Upper lobe of right lung (tissue), 1 donor: ENCODE results near the gene APPBP2. TPM values are rescaled to one million over a fixed set of nuclear protein-coding genes. Genes with fewer than 3 reads are reported as not detected.

Experiments used
- ATAC-seq: fragments of 200-7000 bp; cut with Tn5 transposase; one replicate; pipeline ENCODE4 v1.9.1; 2020; ENCODE audit warnings: mild to moderate bottlenecking, moderate library complexity
- DNase-seq: peaks from one replicate; pipeline ENCODE4 v3.0.0-alpha.2; 2020
- H3K27ac ChIP-seq: fragments of 200-600 bp; one replicate; pipeline ENCODE4 v1.8.0; 2022
- H3K27me3 ChIP-seq: fragments of 200-600 bp; one replicate; pipeline ENCODE4 v1.8.0; 2022; ENCODE audit warnings: mild to moderate bottlenecking
- H3K36me3 ChIP-seq: fragments of 200-600 bp; one replicate; pipeline ENCODE4 v1.8.0; 2022
- H3K4me1 ChIP-seq: fragments of 200-600 bp; one replicate; pipeline ENCODE4 v1.8.0; 2022
- H3K4me3 ChIP-seq: fragments of 200-600 bp; one replicate; pipeline ENCODE4 v1.8.0; 2022; ENCODE audit warnings: mild to moderate bottlenecking
- H3K9me3 ChIP-seq: fragments of 200-600 bp; one replicate; pipeline ENCODE4 v1.8.0; 2022
- intact Hi-C: fragments of 100-400 bp; cut with DNase I; formaldehyde crosslinking; loops from one replicate; pipeline ENCODE4 v1.11.0; 2022
- total RNA-seq: library from RNA; stranded (reverse); fragmentation: NEBNext Ultra II Directional; extraction: Animal tissue kit (Norgen Biotek cat#: 25700); gene quantifications from one replicate; pipeline ENCODE4 v1.2.1, GENCODE V29; 2021
- TF ChIP-seq, protein P1 (sequence below): fragments of 200-600 bp; IDR thresholded peaks from one replicate; pipeline ENCODE4 v1.8.0; 2022; ENCODE audit warnings: antibody characterized with exemption
- donor health status: DM: no; HTN: yes; CAD: no; lungs with severe emphysema.

Gene APPBP2
- total RNA-seq, 1 donor from 2014 or later, result 43.6 TPM

DNA sequence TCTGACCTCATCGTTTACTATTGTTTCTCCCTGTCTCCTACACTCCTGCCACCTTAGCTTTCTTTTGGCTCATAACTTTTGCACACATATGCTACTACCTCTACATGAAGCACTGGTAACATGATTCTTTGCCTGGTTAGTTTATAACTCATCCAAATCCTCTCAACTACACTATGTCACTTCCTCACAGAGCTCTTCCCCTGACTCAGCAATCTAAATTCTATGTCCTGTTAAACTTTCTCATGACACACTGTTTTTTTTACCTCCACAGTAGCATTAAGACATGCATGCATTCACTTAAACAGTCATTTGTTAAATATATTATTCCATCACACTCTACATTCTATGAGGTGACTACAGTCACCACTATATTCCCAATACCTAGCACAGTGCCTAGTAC is 19.7 kb downstream of the APPBP2 start:
- Histone ChIP-seq H3K27ac (no peak overlapping the region), H3K4me3 (no peak overlapping the region), H3K27me3 (no peaks in the 10 kb centered on the region), H3K36me3 (peaks cover 21% of the 10 kb centered on the region), H3K9me3 (no peaks in the 10 kb centered on the region), H3K4me1 (peaks cover 21% of the 10 kb centered on the region)
- ATAC-seq, result no peak
- no peak for DNase-seq
- intact Hi-C loops, result no loop called here
- TF ChIP-seq, protein P1, sequence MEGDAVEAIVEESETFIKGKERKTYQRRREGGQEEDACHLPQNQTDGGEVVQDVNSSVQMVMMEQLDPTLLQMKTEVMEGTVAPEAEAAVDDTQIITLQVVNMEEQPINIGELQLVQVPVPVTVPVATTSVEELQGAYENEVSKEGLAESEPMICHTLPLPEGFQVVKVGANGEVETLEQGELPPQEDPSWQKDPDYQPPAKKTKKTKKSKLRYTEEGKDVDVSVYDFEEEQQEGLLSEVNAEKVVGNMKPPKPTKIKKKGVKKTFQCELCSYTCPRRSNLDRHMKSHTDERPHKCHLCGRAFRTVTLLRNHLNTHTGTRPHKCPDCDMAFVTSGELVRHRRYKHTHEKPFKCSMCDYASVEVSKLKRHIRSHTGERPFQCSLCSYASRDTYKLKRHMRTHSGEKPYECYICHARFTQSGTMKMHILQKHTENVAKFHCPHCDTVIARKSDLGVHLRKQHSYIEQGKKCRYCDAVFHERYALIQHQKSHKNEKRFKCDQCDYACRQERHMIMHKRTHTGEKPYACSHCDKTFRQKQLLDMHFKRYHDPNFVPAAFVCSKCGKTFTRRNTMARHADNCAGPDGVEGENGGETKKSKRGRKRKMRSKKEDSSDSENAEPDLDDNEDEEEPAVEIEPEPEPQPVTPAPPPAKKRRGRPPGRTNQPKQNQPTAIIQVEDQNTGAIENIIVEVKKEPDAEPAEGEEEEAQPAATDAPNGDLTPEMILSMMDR, result no peak

DNA sequence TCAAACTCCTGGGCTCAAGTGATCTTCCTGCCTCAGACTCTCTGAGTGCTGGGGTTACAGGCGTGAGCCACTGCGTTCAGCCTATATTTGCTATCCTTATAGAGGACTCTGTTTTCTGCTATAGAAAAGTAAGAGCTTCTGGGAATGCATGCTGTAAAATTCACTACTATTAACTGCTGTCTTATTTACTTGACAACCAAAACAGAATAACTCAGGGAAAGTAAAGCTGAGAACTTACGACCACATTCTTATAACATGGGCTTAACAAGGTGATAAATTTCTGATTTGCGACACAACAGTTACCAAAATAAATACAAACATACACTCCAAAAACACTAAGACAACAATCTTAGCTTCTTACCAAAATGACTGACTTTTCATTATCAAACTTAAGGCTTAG is 23.9 kb downstream of the APPBP2 start:
- ATAC-seq (no peak), DNase-seq (no peak)
- Histone ChIP-seq H3K4me1 (peaks cover 7% of the 10 kb centered on the region), H3K36me3 (peaks cover 32% of the 10 kb centered on the region), H3K9me3 (no peaks in the 10 kb centered on the region), H3K27me3 (no peaks in the 10 kb centered on the region), H3K4me3 (no peak overlapping the region), H3K27ac (no peak overlapping the region)
- TF ChIP-seq, protein P1, result no peak
- intact Hi-C loops, result no loop called here

DNA sequence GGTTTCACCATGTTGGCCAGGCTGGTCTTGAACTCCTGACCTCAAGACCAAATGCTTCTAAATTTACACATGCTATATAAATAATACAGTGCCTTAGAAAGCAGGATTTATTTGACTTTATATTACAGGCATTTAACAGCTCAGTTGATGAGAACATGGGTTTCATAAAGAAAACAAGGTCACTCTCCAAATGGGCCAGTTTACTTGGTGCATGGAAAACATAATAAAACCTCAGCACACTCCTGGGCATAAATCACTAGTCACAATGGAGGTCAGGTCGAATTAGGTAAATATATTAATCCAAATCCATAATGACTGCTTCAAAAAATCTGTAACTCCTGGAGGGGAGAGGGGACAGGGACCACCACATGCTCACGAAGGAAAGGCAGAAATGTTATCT is 24.5 kb downstream of the APPBP2 start:
- intact Hi-C loops, result no loop called here

DNA sequence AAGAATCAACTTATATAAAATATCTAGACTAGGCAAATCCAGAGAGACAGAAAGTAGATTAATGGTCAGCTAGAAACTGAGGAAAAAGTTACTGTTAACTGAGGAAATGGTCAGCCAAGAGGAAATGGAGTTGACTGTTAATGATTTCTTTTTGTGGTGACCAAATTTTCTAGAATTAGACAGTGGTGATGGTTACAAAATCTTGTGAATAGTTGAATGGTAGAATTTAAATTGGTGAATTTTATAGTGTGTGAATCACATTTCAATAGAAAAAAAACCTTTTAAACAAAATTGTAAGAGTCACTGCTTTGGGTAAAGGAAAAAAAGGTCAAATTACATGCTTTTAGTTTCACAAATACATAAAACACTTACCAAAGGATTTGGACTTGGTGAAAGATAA is 30.0 kb downstream of the APPBP2 start:
- Histone ChIP-seq H3K9me3 (no peaks in the 10 kb centered on the region), H3K27ac (no peak overlapping the region), H3K4me3 (no peak overlapping the region), H3K4me1 (no peaks in the 10 kb centered on the region), H3K27me3 (no peaks in the 10 kb centered on the region), H3K36me3 (peaks cover 70% of the 10 kb centered on the region)
- TF ChIP-seq, protein P1, result no peak
- intact Hi-C loops, result no loop called here
- ATAC-seq (no peak), DNase-seq (no peak)

More for the DNA sequence above, 24.5 kb downstream of the APPBP2 start:
- no peak overlapping the region for H3K27ac ChIP-seq
- DNase-seq (no peak), ATAC-seq (no peak)
- H3K4me3 ChIP-seq, result no peak overlapping the region
- TF ChIP-seq, protein P1, result no peak
- H3K27me3 ChIP-seq, result no peaks in the 10 kb centered on the region
- H3K4me1 ChIP-seq, result peaks cover 2% of the 10 kb centered on the region
- H3K36me3 ChIP-seq, result peaks cover 37% of the 10 kb centered on the region
- H3K9me3 ChIP-seq, result no peaks in the 10 kb centered on the region

DNA sequence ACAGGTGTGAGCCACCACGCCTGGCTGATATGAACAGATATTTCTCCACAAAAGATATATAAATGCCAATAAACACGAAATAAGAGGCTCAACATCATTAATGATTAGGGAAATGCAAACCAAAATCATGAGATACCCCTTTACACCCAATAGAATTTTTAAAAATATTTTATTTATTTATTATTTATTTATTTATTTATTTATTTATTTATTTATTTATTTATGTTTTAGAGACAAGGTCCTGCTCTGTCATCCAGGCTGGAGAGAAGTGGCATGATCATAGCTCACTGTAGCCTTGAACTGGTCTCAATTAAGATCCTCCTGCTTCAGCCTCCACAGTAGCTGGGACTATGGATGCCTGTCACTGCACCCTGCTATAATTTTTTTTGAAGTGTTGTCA is 30.8 kb downstream of the APPBP2 start:
- no peaks in the 10 kb centered on the region for H3K27me3 ChIP-seq
- DNase-seq (no peak), ATAC-seq (no peak)
- intact Hi-C loops, result no loop called here
- no peaks in the 10 kb centered on the region for H3K9me3 ChIP-seq
- H3K4me3 ChIP-seq, result no peak overlapping the region
- no peak overlapping the region for H3K27ac ChIP-seq
- peaks cover 77% of the 10 kb centered on the region for H3K36me3 ChIP-seq
- H3K4me1 ChIP-seq, result no peaks in the 10 kb centered on the region
- TF ChIP-seq, protein P1, result no peak

DNA sequence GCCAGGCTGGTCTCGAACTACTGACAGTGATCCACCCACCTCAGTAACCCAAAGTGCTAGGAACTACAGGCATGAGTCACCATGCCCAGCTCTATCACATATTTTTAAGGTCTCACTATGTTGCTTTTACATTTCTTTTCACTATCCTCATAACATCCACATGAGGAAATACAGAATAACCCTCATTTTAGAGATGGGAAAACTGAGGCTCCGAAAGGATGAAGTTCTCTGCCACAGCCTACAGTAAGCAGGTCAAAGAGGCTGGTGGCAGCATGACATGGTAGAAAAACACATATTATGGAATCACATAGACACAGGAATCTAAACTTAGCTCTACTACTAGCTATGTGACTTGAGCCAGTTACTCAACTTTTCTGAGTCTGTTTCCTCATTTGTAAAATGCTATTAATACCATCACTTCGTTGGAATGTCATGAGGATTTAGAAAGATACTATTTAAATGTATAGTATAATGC is 32.2 kb downstream of the APPBP2 start:
- H3K36me3 ChIP-seq, result peaks cover 71% of the 10 kb centered on the region
- no peak for ATAC-seq

More for the DNA sequence above, 32.2 kb downstream of the APPBP2 start:
- no peaks in the 10 kb centered on the region for H3K9me3 ChIP-seq
- no peak overlapping the region for H3K27ac ChIP-seq
- DNase-seq, result no peak
- no peak overlapping the region for H3K4me3 ChIP-seq
- no peaks in the 10 kb centered on the region for H3K4me1 ChIP-seq
- intact Hi-C loops, result no loop called here
- no peaks in the 10 kb centered on the region for H3K27me3 ChIP-seq
- TF ChIP-seq, protein P1, result no peak
